Measurements from ENCODE around the gene SRSF12.
"Not testable (repeated sequence)": the region's sequence is repeated elsewhere in the genome, so short reads cannot be mapped to it uniquely, and the experiment has no call there.

Gene SRSF12

GRCh38 chr6:89073014-89073620, 44.8 kb downstream of the SRSF12 start:
- DNase-seq (ENCODE audit: low read depth): no peak
- in situ Hi-C loops (cut with HindIII; ENCODE audit: low sequenced_read_pairs): no loop called here
- TF ChIP-seq CTCF (IDR thresholded peaks at IDR 0.05; ENCODE audit: low read depth, low read length, missing control alignments): no peak
- no peak overlapping the region for H3K4me3 ChIP-seq (ENCODE audit: low read depth, low read length)

- DNase-seq (ENCODE audit: low read depth): no peak
- H3K4me3 ChIP-seq (ENCODE audit: low read depth, low read length): no peak overlapping the region
- in situ Hi-C loops (cut with HindIII; ENCODE audit: low sequenced_read_pairs): no loop called here
- TF ChIP-seq CTCF (IDR thresholded peaks at IDR 0.05; ENCODE audit: low read depth, low read length, missing control alignments): no peak
Measured at GRCh38 chr6:89071036-89071435, 46.8 kb downstream of the SRSF12 start.

GRCh38 chr6:89069536-89070163, 48.2 kb downstream of the SRSF12 start:
- TF ChIP-seq CTCF (IDR thresholded peaks at IDR 0.05; ENCODE audit: low read depth, low read length, missing control alignments): no peak
- no peak for DNase-seq (ENCODE audit: low read depth)
- in situ Hi-C loops (cut with HindIII; ENCODE audit: low sequenced_read_pairs): no loop called here
- no peak overlapping the region for H3K4me3 ChIP-seq (ENCODE audit: low read depth, low read length)

GRCh38 chr6:89068695-89069094, 49.2 kb downstream of the SRSF12 start:
- in situ Hi-C loops (cut with HindIII; ENCODE audit: low sequenced_read_pairs): no loop called here
- no peak for DNase-seq (ENCODE audit: low read depth)
- H3K4me3 ChIP-seq (ENCODE audit: low read depth, low read length): no peak overlapping the region
- no peak for TF ChIP-seq CTCF (IDR thresholded peaks at IDR 0.05; ENCODE audit: low read depth, low read length, missing control alignments)

- no peak for DNase-seq (ENCODE audit: low read depth)
Measured at GRCh38 chr6:89067796-89068195, 50.1 kb downstream of the SRSF12 start.

GRCh38 chr6:89066940-89067646, 50.8 kb downstream of the SRSF12 start:
- no peak for TF ChIP-seq CTCF (IDR thresholded peaks at IDR 0.05; ENCODE audit: low read depth, low read length, missing control alignments)
- no peak overlapping the region for H3K4me3 ChIP-seq (ENCODE audit: low read depth, low read length)
- no peak for DNase-seq (ENCODE audit: low read depth)
- in situ Hi-C loops (cut with HindIII; ENCODE audit: low sequenced_read_pairs): no loop called here

More at GRCh38 chr6:89067796-89068195, 50.1 kb downstream of the SRSF12 start:
- no peak overlapping the region for H3K4me3 ChIP-seq (ENCODE audit: low read depth, low read length)
- in situ Hi-C loops (cut with HindIII; ENCODE audit: low sequenced_read_pairs): no loop called here
- no peak for TF ChIP-seq CTCF (IDR thresholded peaks at IDR 0.05; ENCODE audit: low read depth, low read length, missing control alignments)

- H3K4me3 ChIP-seq (ENCODE audit: low read depth, low read length); in situ Hi-C loops (cut with HindIII; ENCODE audit: low sequenced_read_pairs); DNase-seq (ENCODE audit: low read depth): not testable (repeated sequence)
Measured at GRCh38 chr6:89066121-89066520, 51.8 kb downstream of the SRSF12 start.

- DNase-seq (ENCODE audit: low read depth); in situ Hi-C loops (cut with HindIII; ENCODE audit: low sequenced_read_pairs); H3K4me3 ChIP-seq (ENCODE audit: low read depth, low read length): not testable (repeated sequence)
Measured at GRCh38 chr6:89064931-89065330, 52.9 kb downstream of the SRSF12 start.

Measured in astrocyte of the cerebellum (primary cell).